Breast epithelium (tissue), 3 donors: Measurements from ENCODE around the gene BCAS1.

ENCODE experiments used
- POLR2A ChIP-seq: fragments of 450-650 bp; IDR thresholded peaks from one replicate; pipeline ENCODE4 v1.6.1; 2016; ENCODE audit warnings: antibody characterized with exemption, mild to moderate bottlenecking, moderate library complexity
- POLR2AphosphoS5 ChIP-seq, 3 donors: sonication (generic); formaldehyde crosslinking; IDR thresholded peaks; one replicate each; pipeline ENCODE4 v1.6.1; 2017; ENCODE audit warnings: antibody characterized with exemption in 3 of 3
- TF ChIP-seq, protein P1 (sequence below), 3 donors: fragments of 450-650 bp; IDR thresholded peaks; one replicate each; pipeline ENCODE4 v1.5.1; 2016 to 2017; ENCODE audit warnings: antibody characterized with exemption in 3 of 3, mild to moderate bottlenecking in 3 of 3, moderate library complexity in 3 of 3

DNA sequence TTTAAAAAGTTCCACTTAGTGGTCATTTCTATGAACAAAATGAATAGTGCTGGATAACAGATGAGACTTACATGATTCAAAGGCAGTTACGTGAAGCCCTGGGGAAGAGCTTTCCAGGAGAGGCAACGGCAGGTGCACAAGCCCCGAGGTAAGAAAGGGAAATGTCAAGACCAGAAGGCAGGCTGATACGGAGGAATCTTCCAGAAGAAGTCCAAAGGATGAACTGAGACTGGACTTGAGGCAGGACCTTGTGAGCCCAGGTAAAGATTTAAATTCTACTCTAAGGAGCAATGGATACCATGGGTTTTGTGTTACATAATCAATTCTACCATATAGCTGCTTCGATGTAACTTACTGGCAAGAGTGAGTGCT, 164.6 kb downstream of the BCAS1 start:
- TF ChIP-seq, protein P1, sequence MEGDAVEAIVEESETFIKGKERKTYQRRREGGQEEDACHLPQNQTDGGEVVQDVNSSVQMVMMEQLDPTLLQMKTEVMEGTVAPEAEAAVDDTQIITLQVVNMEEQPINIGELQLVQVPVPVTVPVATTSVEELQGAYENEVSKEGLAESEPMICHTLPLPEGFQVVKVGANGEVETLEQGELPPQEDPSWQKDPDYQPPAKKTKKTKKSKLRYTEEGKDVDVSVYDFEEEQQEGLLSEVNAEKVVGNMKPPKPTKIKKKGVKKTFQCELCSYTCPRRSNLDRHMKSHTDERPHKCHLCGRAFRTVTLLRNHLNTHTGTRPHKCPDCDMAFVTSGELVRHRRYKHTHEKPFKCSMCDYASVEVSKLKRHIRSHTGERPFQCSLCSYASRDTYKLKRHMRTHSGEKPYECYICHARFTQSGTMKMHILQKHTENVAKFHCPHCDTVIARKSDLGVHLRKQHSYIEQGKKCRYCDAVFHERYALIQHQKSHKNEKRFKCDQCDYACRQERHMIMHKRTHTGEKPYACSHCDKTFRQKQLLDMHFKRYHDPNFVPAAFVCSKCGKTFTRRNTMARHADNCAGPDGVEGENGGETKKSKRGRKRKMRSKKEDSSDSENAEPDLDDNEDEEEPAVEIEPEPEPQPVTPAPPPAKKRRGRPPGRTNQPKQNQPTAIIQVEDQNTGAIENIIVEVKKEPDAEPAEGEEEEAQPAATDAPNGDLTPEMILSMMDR (IDR thresholded peaks at IDR 0.05), result no peak
- TF ChIP-seq POLR2A (no peak), POLR2AphosphoS5 (IDR thresholded peaks at IDR 0.05) (no peak)
